ENCODE results near the gene PHF5A.
A peak's percentile ranks its signal among the peaks of the same experiment; 100 is the strongest.
"Not testable (repeated sequence)": the region's sequence is repeated elsewhere in the genome, so short reads cannot be mapped to it uniquely, and the experiment has no call there.

Gene PHF5A

GRCh38 chr22:41488076-41488475 lies 19.6 kb upstream of the PHF5A start:
- DNase-seq (ENCODE audit: low spot score) = peak; percentile 96

GRCh38 chr22:41487037-41487935 lies 18.8 kb upstream of the PHF5A start:
- peak; percentile 24 for DNase-seq (ENCODE audit: low spot score)

- no peak for DNase-seq (ENCODE audit: low spot score)
Observed at GRCh38 chr22:41485033-41485432, 16.5 kb upstream of the PHF5A start.

GRCh38 chr22:41482319-41482935 lies 13.9 kb upstream of the PHF5A start:
- DNase-seq (ENCODE audit: low spot score) = no peak

GRCh38 chr22:41481925-41482318 lies 13.4 kb upstream of the PHF5A start:
- peak; percentile 48 for DNase-seq (ENCODE audit: low spot score)

- peak; percentile 60 for DNase-seq (ENCODE audit: low spot score)
Observed at GRCh38 chr22:41481131-41481830, 12.8 kb upstream of the PHF5A start.

GRCh38 chr22:41480397-41480735 lies 11.9 kb upstream of the PHF5A start:
- no peak for DNase-seq (ENCODE audit: low spot score)

- peak; percentile 84 for DNase-seq (ENCODE audit: low spot score)
Observed at GRCh38 chr22:41479671-41480396, 11.3 kb upstream of the PHF5A start.

GRCh38 chr22:41478891-41479521 lies 10.5 kb upstream of the PHF5A start:
- DNase-seq (ENCODE audit: low spot score) = peak; percentile 62

GRCh38 chr22:41478473-41478872 lies 10.0 kb upstream of the PHF5A start:
- no peak for DNase-seq (ENCODE audit: low spot score)

- no peak for DNase-seq (ENCODE audit: low spot score)
Observed at GRCh38 chr22:41474872-41475451, 6.5 kb upstream of the PHF5A start.

GRCh38 chr22:41471568-41471967 lies 3.1 kb upstream of the PHF5A start:
- DNase-seq (ENCODE audit: low spot score) = no peak

GRCh38 chr22:41470886-41471285 lies 2.4 kb upstream of the PHF5A start:
- no peak for DNase-seq (ENCODE audit: low spot score)

- peak; percentile 33 for DNase-seq (ENCODE audit: low spot score)
Observed at GRCh38 chr22:41469218-41469851, 843 bp upstream of the PHF5A start.

- DNase-seq (ENCODE audit: low spot score) = no peak
Observed at GRCh38 chr22:41461901-41462300, 6.6 kb downstream of the PHF5A start.

- DNase-seq (ENCODE audit: low spot score) = not testable (repeated sequence)
Observed at GRCh38 chr22:41460071-41460470, 8.4 kb downstream of the PHF5A start.

GRCh38 chr22:41459431-41459830 lies 9.1 kb downstream of the PHF5A start:
- no peak for DNase-seq (ENCODE audit: low spot score)

- no peak for DNase-seq (ENCODE audit: low spot score)
Observed at GRCh38 chr22:41458161-41458728, 10.2 kb downstream of the PHF5A start.

GRCh38 chr22:41448189-41448808 lies 20.2 kb downstream of the PHF5A start:
- peak; percentile 100 for DNase-seq (ENCODE audit: low spot score)

Measured in cerebellar cortex (tissue), 1 donor.